ENCODE measurements around the gene TRPC4AP.

TRPC4AP gene

DNA sequence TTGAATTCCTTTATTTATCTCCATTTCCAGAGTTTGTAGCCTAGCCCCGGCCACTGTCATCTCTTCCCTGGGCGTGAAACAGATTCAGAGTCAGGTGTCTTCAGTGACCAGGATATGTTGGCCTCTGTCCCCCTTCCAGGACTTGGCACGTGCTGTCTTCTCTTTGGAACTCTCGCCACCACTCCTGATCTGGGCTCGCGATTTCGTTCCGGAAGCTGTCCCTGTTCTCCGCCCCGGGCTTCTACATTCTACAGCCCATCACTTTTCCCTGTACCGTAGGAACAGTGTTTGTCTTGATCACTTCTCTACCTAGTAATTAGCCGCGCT, 137.7 kb downstream of the TRPC4AP start:
- DNase-seq: no peak

DNA sequence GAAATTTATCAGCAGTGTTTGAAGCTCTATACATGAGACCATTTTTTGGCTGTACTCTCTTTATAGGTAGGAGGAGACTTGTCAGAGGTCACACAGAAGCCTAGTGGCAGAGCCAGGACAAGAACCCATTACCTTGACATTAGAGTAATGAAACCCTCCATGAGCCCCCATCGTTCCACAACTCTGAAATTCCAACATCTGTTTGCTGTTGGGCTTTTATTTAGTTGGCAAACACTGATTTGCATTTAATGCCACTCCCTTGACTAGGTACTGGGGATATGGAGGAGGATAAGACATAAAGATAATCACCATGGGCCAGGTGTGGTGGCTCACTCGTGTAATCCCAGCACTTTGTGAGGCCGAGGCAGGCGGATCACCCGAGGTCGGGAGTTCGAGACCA, 138.6 kb downstream of the TRPC4AP start:
- no peak for DNase-seq

DNA sequence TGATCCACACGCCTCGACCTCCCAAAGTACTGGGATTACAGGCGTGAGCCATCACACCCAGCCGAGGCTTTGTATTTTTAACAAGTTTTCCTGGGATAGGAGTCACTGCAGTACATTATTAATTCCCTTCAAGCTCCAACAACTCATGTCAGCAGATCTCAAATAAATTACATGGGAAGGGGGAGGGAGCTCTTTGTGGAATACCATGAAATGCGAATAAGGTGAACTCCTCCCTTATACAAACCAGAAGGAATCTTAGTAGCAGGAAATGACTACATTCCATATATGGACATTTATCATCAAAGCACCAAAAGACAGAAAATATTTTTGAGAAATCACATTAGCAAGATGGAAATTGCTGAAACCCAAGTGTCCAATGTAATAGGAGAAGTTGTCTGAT, 139.9 kb downstream of the TRPC4AP start:
- DNase-seq: no peak

Data from KG1 (cell line).